ENCODE data around the gene HADH. TPM values are rescaled to one million over a fixed set of nuclear protein-coding genes. Genes with fewer than 3 reads are reported as not detected.

The HADH gene
- total RNA-seq, 1 donor, result 9.0 TPM

DNA sequence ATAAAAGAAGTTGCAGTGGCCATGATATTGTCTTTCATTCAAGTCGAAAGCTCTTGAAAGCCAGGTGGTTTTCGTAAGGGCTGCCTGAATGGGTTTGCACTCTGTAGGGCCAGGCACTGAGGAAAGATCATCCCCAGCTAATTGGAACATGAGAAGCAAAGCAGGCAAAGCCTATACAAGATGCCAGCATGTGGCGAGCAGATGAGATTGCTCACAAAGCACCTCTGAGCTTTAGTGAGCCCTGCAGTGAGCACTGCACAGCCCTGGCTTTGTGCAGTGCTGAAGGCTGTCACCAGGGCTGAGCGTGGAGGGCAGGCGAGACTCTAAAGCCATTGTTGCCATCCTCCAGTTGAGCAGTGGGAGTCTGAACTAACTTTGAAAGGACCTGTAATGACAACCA, 53.8 kb downstream of the HADH start:
- H3K4me2 ChIP-seq (ENCODE audit: insufficient read depth, low read length), result no peak overlapping the region
- no peaks in the 10 kb centered on the region for H3K36me3 ChIP-seq (ENCODE audit: insufficient read depth, low read length)
- no peak overlapping the region for H3K27ac ChIP-seq (ENCODE audit: low read depth, low read length)
- no peaks in the 10 kb centered on the region for H3K27me3 ChIP-seq (ENCODE audit: insufficient read depth, low read length)
- no peaks in the 10 kb centered on the region for H4K20me1 ChIP-seq (ENCODE audit: insufficient read depth, low read length)
- no peaks in the 10 kb centered on the region for H3K79me2 ChIP-seq (ENCODE audit: insufficient read depth, low read length)
- peaks cover 7% of the 10 kb centered on the region for H3K4me1 ChIP-seq (ENCODE audit: insufficient read depth, low read length)
- no peak for DNase-seq (ENCODE audit: insufficient read length, low spot score, missing footprints)
- TF ChIP-seq, protein P1, sequence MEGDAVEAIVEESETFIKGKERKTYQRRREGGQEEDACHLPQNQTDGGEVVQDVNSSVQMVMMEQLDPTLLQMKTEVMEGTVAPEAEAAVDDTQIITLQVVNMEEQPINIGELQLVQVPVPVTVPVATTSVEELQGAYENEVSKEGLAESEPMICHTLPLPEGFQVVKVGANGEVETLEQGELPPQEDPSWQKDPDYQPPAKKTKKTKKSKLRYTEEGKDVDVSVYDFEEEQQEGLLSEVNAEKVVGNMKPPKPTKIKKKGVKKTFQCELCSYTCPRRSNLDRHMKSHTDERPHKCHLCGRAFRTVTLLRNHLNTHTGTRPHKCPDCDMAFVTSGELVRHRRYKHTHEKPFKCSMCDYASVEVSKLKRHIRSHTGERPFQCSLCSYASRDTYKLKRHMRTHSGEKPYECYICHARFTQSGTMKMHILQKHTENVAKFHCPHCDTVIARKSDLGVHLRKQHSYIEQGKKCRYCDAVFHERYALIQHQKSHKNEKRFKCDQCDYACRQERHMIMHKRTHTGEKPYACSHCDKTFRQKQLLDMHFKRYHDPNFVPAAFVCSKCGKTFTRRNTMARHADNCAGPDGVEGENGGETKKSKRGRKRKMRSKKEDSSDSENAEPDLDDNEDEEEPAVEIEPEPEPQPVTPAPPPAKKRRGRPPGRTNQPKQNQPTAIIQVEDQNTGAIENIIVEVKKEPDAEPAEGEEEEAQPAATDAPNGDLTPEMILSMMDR (IDR thresholded peaks at IDR 0.05; ENCODE audit: extremely low read depth, low read depth, low read length), result no peak
- no peaks in the 10 kb centered on the region for H3K9me3 ChIP-seq (ENCODE audit: low read depth, low read length)
- H2AFZ ChIP-seq (ENCODE audit: low read length), result no peak overlapping the region
- no peak overlapping the region for H3K4me3 ChIP-seq (ENCODE audit: insufficient read depth, low read length)

DNA sequence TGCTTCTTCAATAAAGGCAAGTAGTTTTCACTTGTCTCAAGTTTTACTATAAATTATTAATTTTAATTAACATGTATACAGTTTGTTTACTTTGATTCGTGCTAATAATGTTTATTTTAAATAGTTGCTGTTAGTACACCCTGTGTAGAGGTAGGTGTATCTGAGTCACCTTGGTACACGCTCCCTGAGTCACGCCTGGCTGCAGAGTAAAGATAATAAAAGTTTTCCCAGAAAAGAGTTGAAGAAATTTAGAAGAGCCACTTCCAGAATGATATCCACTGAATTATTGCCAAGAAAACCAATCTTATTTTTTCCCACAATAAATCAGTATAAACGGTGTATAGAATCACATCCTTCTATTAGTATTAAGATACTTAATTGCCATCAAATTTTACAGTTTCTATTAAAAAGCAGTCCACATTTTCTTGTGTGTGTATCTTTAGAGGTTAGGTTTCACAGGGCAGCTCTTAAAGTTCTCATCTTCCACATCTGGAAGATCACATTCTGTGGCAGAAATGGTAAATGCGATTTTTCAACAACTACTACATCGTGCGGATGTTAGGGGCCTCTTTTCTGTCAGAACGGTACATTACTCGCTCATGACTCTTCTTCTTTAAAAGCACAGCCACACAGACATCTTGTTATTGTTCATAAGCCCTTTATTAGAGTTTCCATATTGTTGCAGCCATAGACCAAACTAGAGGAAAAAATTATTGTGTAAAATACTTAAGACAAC, 55.4 kb downstream of the HADH start:
- Histone ChIP-seq H3K4me1 (ENCODE audit: insufficient read depth, low read length) (peaks cover 7% of the 10 kb centered on the region), H3K4me2 (ENCODE audit: insufficient read depth, low read length) (no peak overlapping the region), H4K20me1 (ENCODE audit: insufficient read depth, low read length) (no peaks in the 10 kb centered on the region), H3K36me3 (ENCODE audit: insufficient read depth, low read length) (no peaks in the 10 kb centered on the region), H3K4me3 (ENCODE audit: insufficient read depth, low read length) (no peak overlapping the region), H2AFZ (ENCODE audit: low read length) (peak overlapping the region; percentile 47), H3K9me3 (ENCODE audit: low read depth, low read length) (no peaks in the 10 kb centered on the region), H3K27ac (ENCODE audit: low read depth, low read length) (no peak overlapping the region), H3K27me3 (ENCODE audit: insufficient read depth, low read length) (no peaks in the 10 kb centered on the region), H3K79me2 (ENCODE audit: insufficient read depth, low read length) (no peaks in the 10 kb centered on the region)
- peak; percentile 18 for DNase-seq (ENCODE audit: insufficient read length, low spot score, missing footprints)
- TF ChIP-seq, protein P1 (IDR thresholded peaks at IDR 0.05; ENCODE audit: extremely low read depth, low read depth, low read length), result no peak

DNA sequence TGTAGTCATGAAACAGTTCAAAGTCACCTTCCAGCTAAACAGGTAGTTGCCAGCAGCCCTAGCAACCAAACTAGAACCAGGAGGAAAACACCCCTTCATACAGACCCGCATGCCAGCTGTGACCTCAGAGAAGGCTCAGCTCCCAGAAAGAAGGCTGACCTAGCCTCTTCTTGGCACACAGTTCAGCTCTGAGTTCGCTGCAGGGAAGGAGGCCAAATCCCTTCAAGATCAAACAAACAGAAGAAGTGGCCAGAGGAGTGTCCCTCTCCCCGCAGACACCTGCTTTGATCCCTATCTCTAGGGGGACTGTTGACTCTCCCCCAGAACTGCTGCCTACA, 56.0 kb downstream of the HADH start:
- Histone ChIP-seq H3K36me3 (ENCODE audit: insufficient read depth, low read length) (no peaks in the 10 kb centered on the region), H3K4me1 (ENCODE audit: insufficient read depth, low read length) (peaks cover 7% of the 10 kb centered on the region), H3K9me3 (ENCODE audit: low read depth, low read length) (no peaks in the 10 kb centered on the region), H2AFZ (ENCODE audit: low read length) (peak overlapping the region; percentile 47), H4K20me1 (ENCODE audit: insufficient read depth, low read length) (no peaks in the 10 kb centered on the region), H3K27me3 (ENCODE audit: insufficient read depth, low read length) (no peaks in the 10 kb centered on the region), H3K4me2 (ENCODE audit: insufficient read depth, low read length) (no peak overlapping the region), H3K4me3 (ENCODE audit: insufficient read depth, low read length) (no peak overlapping the region), H3K79me2 (ENCODE audit: insufficient read depth, low read length) (no peaks in the 10 kb centered on the region), H3K27ac (ENCODE audit: low read depth, low read length) (no peak overlapping the region)
- TF ChIP-seq, protein P1 (IDR thresholded peaks at IDR 0.05; ENCODE audit: extremely low read depth, low read depth, low read length), result no peak
- DNase-seq (ENCODE audit: insufficient read length, low spot score, missing footprints), result no peak

GRCh38 chr4:108047199-108047598, 57.5 kb downstream of the HADH start:
- H3K4me2 ChIP-seq (ENCODE audit: insufficient read depth, low read length), result no peak overlapping the region
- DNase-seq (ENCODE audit: insufficient read length, low spot score, missing footprints), result no peak
- TF ChIP-seq, protein P1 (IDR thresholded peaks at IDR 0.05; ENCODE audit: extremely low read depth, low read depth, low read length), result no peak
- no peaks in the 10 kb centered on the region for H3K9me3 ChIP-seq (ENCODE audit: low read depth, low read length)
- H3K4me3 ChIP-seq (ENCODE audit: insufficient read depth, low read length), result no peak overlapping the region
- no peaks in the 10 kb centered on the region for H3K36me3 ChIP-seq (ENCODE audit: insufficient read depth, low read length)
- no peaks in the 10 kb centered on the region for H4K20me1 ChIP-seq (ENCODE audit: insufficient read depth, low read length)
- no peak overlapping the region for H3K27ac ChIP-seq (ENCODE audit: low read depth, low read length)
- peaks cover 7% of the 10 kb centered on the region for H3K4me1 ChIP-seq (ENCODE audit: insufficient read depth, low read length)
- H3K27me3 ChIP-seq (ENCODE audit: insufficient read depth, low read length), result no peaks in the 10 kb centered on the region
- H3K79me2 ChIP-seq (ENCODE audit: insufficient read depth, low read length), result no peaks in the 10 kb centered on the region
- no peak overlapping the region for H2AFZ ChIP-seq (ENCODE audit: low read length)
